A673 (cell line): Measurements from ENCODE around the gene AJM1.

ENCODE experiments used
- CTCF ChIP-seq: fragments of 300-800, 200-600 bp; sonication (generic); conservative IDR thresholded peaks from 2 replicates; pipeline ENCODE4 v1.5.1; 2017; ENCODE audit warnings: low read depth, mild to moderate bottlenecking, antibody characterized with exemption, low read length, moderate library complexity, mixed read lengths
- EZH2 ChIP-seq: fragments of 200-600 bp; sonication (generic); IDR thresholded peaks from 2 replicates; pipeline ENCODE4 v1.6.1; 2017; ENCODE audit warnings: borderline replicate concordance, low read depth, mild to moderate bottlenecking, mixed read lengths, antibody characterized with exemption, low read length; ENCODE audit not compliant: poor library complexity, severe bottlenecking

GRCh38 chr9:136847826-136848392 is 5.6 kb downstream of the AJM1 start:
- TF ChIP-seq CTCF = no peak
- TF ChIP-seq EZH2 = no peak
